HCT116 (cell line): Measurements from ENCODE around the gene PIP4K2A. TPM values are rescaled to one million over a fixed set of nuclear protein-coding genes. Genes with fewer than 3 reads are reported as not detected.

ENCODE experiments used
- ATAC-seq: fragments of 200-7000 bp; cut with Tn5 transposase; 2 replicates; pipeline ENCODE4 v1.9.1; 2020; ENCODE audit warnings: mild to moderate bottlenecking, moderate library complexity
- BruUV-seq: library from RNA; stranded (reverse); fragments of 400-500 nt; replicated peaks from 2 replicates; lab custom pipeline; 2021; lab: Mats Ljungman, UMichigan
- CTCF ChIA-PET: fragments of 300-600 bp; sonication (Branson Sonifier 250); formaldehyde crosslinking; loops from one replicate; lab custom pipeline; 2021; ENCODE audit warnings: antibody characterized with exemption; lab: Charles Lee
- POLR2A ChIA-PET: fragments of 300-600, 350-600 bp; sonication (Branson Sonifier 250); formaldehyde crosslinking; loops from one replicate; lab custom pipeline; 2021; ENCODE audit warnings: antibody characterized with exemption; lab: Charles Lee
- RAD21 ChIA-PET, 2 experiments: fragments of 300-600 bp; sonication (Branson Sonifier 250); formaldehyde crosslinking; loops; one replicate each; lab custom pipeline; 2023; ENCODE audit warnings: low total read pairs in 2 of 2; ENCODE audit not compliant: uncharacterized antibody in 2 of 2, unreplicated experiment in 2 of 2, low non-redundant PET in 1 of 2; lab: Charles Lee
- DNase-seq: peaks from one replicate; pipeline ENCODE4 v3.0.0-alpha.2; 2010; ENCODE audit warnings: low read depth, low spot score
- H2AFZ ChIP-seq: fragments of 200-600 bp; shearing (Covaris generic), sonication (generic); 2 replicates; pipeline ENCODE4 v1.6.1; 2017; ENCODE audit warnings: low read depth, mixed run types, mixed read lengths, antibody characterized with exemption, low read length; ENCODE audit not compliant: poor library complexity, severe bottlenecking
- H3K27ac ChIP-seq: 2 replicates; pipeline ENCODE4 v1.5.1; 2012; ENCODE audit warnings: low read depth, low read length
- H3K27me3 ChIP-seq: fragments of 200-600 bp; sonication (generic); 2 replicates; pipeline ENCODE4 v1.6.1; 2016; ENCODE audit warnings: mixed run types, low read length, mixed read lengths; ENCODE audit not compliant: insufficient read depth
- H3K36me3 ChIP-seq, 2 experiments: fragments of 200-500 bp in 1 of 2; fragments of 200-600 bp in 1 of 2; sonication (Bioruptor generic) in 1 of 2; sonication (generic) in 1 of 2; 2 replicates each; pipeline versions ENCODE4 v1.5.1 to v1.6.1; 2014 to 2016; ENCODE audit warnings: low read length in 2 of 2, inconsistent platforms in 1 of 2, mixed read lengths in 1 of 2, mixed run types in 1 of 2; ENCODE audit not compliant: insufficient read depth in 2 of 2, control insufficient read depth in 1 of 2
- H3K4me1 ChIP-seq, 2 experiments: fragments of 200-600 bp in 1 of 2; sonication (generic) in 1 of 2; 2 replicates each; pipeline versions ENCODE4 v1.5.1 to v1.6.1; 2012 to 2017; ENCODE audit warnings: low read length in 2 of 2, inconsistent platforms in 1 of 2, mild to moderate bottlenecking in 1 of 2, mixed read lengths in 1 of 2, mixed run types in 1 of 2, moderate library complexity in 1 of 2; ENCODE audit not compliant: insufficient read depth in 2 of 2, control insufficient read depth in 1 of 2
- H3K4me2 ChIP-seq: fragments of 200-600 bp; sonication (generic); 2 replicates; pipeline ENCODE4 v1.6.1; 2017; ENCODE audit warnings: mixed run types, low read length, mixed read lengths
- H3K4me3 ChIP-seq, 2 experiments: fragments of 200-600 bp in 1 of 2; sonication (generic) in 1 of 2; replicated peaks in 1 of 2; 2 replicates each; pipeline ENCODE4 v1.5.1; 2011 to 2016; ENCODE audit warnings: low read length in 2 of 2, control low read depth in 1 of 2, low read depth in 1 of 2, mild to moderate bottlenecking in 1 of 2, mixed read lengths in 1 of 2, mixed run types in 1 of 2
- H3K79me2 ChIP-seq: fragments of 200-600 bp; sonication (generic); 2 replicates; pipeline ENCODE4 v1.6.1; 2017; ENCODE audit warnings: mild to moderate bottlenecking, mixed run types, low read length, moderate library complexity, mixed read lengths; ENCODE audit not compliant: insufficient read depth
- H3K9ac ChIP-seq: fragments of 200-600 bp; sonication (generic); 2 replicates; pipeline ENCODE4 v1.6.1; 2016; ENCODE audit warnings: low read length, mixed read lengths
- H3K9me2 ChIP-seq: fragments of 200-600 bp; sonication (generic), shearing (Covaris generic); 2 replicates; pipeline ENCODE4 v1.6.1; 2017; ENCODE audit warnings: mixed run types, mild to moderate bottlenecking, moderate library complexity; ENCODE audit not compliant: insufficient read depth
- H3K9me3 ChIP-seq, 2 experiments: fragments of 200-500 bp in 1 of 2; fragments of 200-600 bp in 1 of 2; sonication (Bioruptor generic) in 1 of 2; sonication (generic) in 1 of 2; 2 replicates each; pipeline ENCODE4 v1.6.1; 2014 to 2017; ENCODE audit warnings: low read length in 2 of 2, mixed read lengths in 2 of 2, inconsistent platforms in 1 of 2, low read depth in 1 of 2, mild to moderate bottlenecking in 1 of 2, mixed run types in 1 of 2, moderate library complexity in 1 of 2; ENCODE audit not compliant: control insufficient read depth in 1 of 2, insufficient read depth in 1 of 2
- H4K20me1 ChIP-seq: fragments of 200-600 bp; sonication (generic), shearing (Covaris generic); 2 replicates; pipeline ENCODE4 v1.6.1; 2017; ENCODE audit warnings: mixed run types, mild to moderate bottlenecking, moderate library complexity; ENCODE audit not compliant: insufficient read depth
- CBX3 ChIP-seq: IDR thresholded peaks from 2 replicates; pipeline ENCODE4 v1.6.1; 2012; ENCODE audit warnings: low read depth
- CEBPB ChIP-seq: IDR thresholded peaks from 2 replicates; pipeline ENCODE4 v1.6.1; 2012; ENCODE audit warnings: low read depth
- ELF1 ChIP-seq: IDR thresholded peaks from 2 replicates; pipeline ENCODE4 v1.6.1; 2012; ENCODE audit warnings: low read depth, borderline replicate concordance
- EZH2 ChIP-seq: fragments of 200-600 bp; sonication (generic); IDR thresholded peaks from 2 replicates; pipeline ENCODE4 v1.6.1; 2017; ENCODE audit warnings: antibody characterized with exemption, mixed run types
- EZH2phosphoT487 ChIP-seq: fragments of 200-600 bp; IDR thresholded peaks from 2 replicates; pipeline ENCODE4 v1.6.1; 2018; ENCODE audit warnings: antibody characterized with exemption, borderline replicate concordance
- MAX ChIP-seq: IDR thresholded peaks from 2 replicates; pipeline ENCODE4 v1.6.1; 2012
- POLR2A ChIP-seq: IDR thresholded peaks from 2 replicates; pipeline ENCODE4 v1.7.0; 2011; ENCODE audit warnings: borderline replicate concordance; ENCODE audit not compliant: insufficient read depth, insufficient read length; ENCODE audit errors: extremely low read depth
- POLR2AphosphoS5 ChIP-seq: IDR thresholded peaks from 2 replicates; pipeline ENCODE4 v1.6.1; 2011; ENCODE audit warnings: mild to moderate bottlenecking, low read depth, low read length, moderate library complexity
- SIN3A ChIP-seq: IDR thresholded peaks from 2 replicates; pipeline ENCODE4 v1.6.1; 2012; ENCODE audit warnings: low read depth
- YY1 ChIP-seq: IDR thresholded peaks from 2 replicates; pipeline ENCODE4 v1.6.1; 2011; ENCODE audit warnings: low read length, low read depth, moderate library complexity, mild to moderate bottlenecking; ENCODE audit not compliant: insufficient replicate concordance; ENCODE audit errors: extremely low read depth
- ZBTB33 ChIP-seq: IDR thresholded peaks from 2 replicates; pipeline ENCODE4 v1.6.1; 2011; ENCODE audit warnings: mild to moderate bottlenecking, low read length, moderate library complexity; ENCODE audit not compliant: insufficient replicate concordance; ENCODE audit errors: extremely low read depth
- ZFX ChIP-seq: fragments of 450-650 bp; IDR thresholded peaks from 2 replicates; pipeline ENCODE4 v1.6.1; 2017
- intact Hi-C: fragments of 100-400 bp; cut with micrococcal nuclease; formaldehyde crosslinking; loops from 2 replicates; pipeline ENCODE4 v1.10.0; 2022
- total RNA-seq: library from RNA; stranded (reverse); gene quantifications from one replicate; pipeline ENCODE4 v1.2.1, GENCODE V29; 2021; ENCODE audit not compliant: unreplicated experiment
- TF ChIP-seq, protein P1 (sequence below): IDR thresholded peaks from 2 replicates; pipeline ENCODE4 v1.6.1; 2012; ENCODE audit warnings: low read depth

The PIP4K2A gene
- total RNA-seq, 1 experiment from 2014 or later = 41.9 TPM

DNA sequence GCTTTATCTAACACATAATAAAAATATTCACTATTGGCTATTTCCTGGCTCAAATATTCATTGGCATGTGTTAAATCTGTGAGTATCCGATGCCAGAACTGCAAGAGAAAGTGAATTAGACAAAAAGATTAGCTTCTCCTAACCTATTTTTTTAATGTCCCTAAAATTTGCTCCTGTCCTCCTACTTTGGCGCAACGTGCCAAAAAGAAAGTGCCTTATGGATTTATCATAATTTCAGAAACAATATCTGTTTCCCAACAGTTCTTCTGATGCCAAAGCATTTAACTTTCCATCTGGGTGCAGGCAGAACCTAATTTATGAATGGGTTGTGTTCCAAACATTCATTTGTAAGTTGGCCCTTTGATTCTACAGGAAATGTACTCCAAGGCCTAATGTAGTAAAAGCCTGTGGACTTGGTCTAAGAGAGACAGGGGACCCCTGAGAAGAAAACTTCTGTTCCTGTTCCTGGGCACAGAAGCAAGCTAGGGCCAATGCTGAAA lies 15.4 kb downstream of the PIP4K2A start:
- BruUV-seq = no TSS peak

More for the DNA sequence above, 15.4 kb downstream of the PIP4K2A start:
- no peak overlapping the region for H3K27ac ChIP-seq
- H3K36me3 ChIP-seq = no peaks in the 10 kb centered on the region
- H3K9ac ChIP-seq = no peak overlapping the region
- H3K4me1 ChIP-seq = peaks cover 0 to 25% of the 10 kb centered on the region in 2 experiments; a peak in 2 of 4 replicates
- ATAC-seq (no peak), DNase-seq (no peak)
- H4K20me1 ChIP-seq = no peaks in the 10 kb centered on the region; the same call in 1 of the 2 replicates
- H2AFZ ChIP-seq = no peak overlapping the region
- ChIA-PET POLR2A (no interaction called here), CTCF (no interaction called here), RAD21 (no interaction called here)
- no peaks in the 10 kb centered on the region for H3K9me3 ChIP-seq
- no peak overlapping the region for H3K4me2 ChIP-seq
- intact Hi-C loops = no loop called here
- H3K27me3 ChIP-seq = no peaks in the 10 kb centered on the region
- no peak for TF ChIP-seq ZBTB33
- no peak for TF ChIP-seq CBX3
- TF ChIP-seq, protein P1, sequence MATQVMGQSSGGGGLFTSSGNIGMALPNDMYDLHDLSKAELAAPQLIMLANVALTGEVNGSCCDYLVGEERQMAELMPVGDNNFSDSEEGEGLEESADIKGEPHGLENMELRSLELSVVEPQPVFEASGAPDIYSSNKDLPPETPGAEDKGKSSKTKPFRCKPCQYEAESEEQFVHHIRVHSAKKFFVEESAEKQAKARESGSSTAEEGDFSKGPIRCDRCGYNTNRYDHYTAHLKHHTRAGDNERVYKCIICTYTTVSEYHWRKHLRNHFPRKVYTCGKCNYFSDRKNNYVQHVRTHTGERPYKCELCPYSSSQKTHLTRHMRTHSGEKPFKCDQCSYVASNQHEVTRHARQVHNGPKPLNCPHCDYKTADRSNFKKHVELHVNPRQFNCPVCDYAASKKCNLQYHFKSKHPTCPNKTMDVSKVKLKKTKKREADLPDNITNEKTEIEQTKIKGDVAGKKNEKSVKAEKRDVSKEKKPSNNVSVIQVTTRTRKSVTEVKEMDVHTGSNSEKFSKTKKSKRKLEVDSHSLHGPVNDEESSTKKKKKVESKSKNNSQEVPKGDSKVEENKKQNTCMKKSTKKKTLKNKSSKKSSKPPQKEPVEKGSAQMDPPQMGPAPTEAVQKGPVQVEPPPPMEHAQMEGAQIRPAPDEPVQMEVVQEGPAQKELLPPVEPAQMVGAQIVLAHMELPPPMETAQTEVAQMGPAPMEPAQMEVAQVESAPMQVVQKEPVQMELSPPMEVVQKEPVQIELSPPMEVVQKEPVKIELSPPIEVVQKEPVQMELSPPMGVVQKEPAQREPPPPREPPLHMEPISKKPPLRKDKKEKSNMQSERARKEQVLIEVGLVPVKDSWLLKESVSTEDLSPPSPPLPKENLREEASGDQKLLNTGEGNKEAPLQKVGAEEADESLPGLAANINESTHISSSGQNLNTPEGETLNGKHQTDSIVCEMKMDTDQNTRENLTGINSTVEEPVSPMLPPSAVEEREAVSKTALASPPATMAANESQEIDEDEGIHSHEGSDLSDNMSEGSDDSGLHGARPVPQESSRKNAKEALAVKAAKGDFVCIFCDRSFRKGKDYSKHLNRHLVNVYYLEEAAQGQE = no peak
- no peak for TF ChIP-seq EZH2
- no peak for TF ChIP-seq ZFX
- TF ChIP-seq YY1 = no peak
- TF ChIP-seq SIN3A = no peak
- no peak for TF ChIP-seq POLR2AphosphoS5
- no peak for TF ChIP-seq POLR2A
- no peak for TF ChIP-seq CEBPB
- TF ChIP-seq MAX = no peak
- TF ChIP-seq ELF1 = no peak
- no peak for TF ChIP-seq EZH2phosphoT487
- peaks cover 100% of the 10 kb centered on the region for H3K79me2 ChIP-seq
- no peak overlapping the region for H3K4me3 ChIP-seq
- no peaks in the 10 kb centered on the region for H3K9me2 ChIP-seq
